H9 (cell line): ENCODE results near the gene AP1S3. TPM values are rescaled to one million over a fixed set of nuclear protein-coding genes. Genes with fewer than 3 reads are reported as not detected.

Experiments
- DNase-seq: peaks from one replicate; pipeline ENCODE4 v3.0.0-alpha.2; 2017
- H2AFZ ChIP-seq: one replicate; pipeline ENCODE4 v1.6.1; 2013; ENCODE audit warnings: mild to moderate bottlenecking, low read length, control low read depth, moderate library complexity
- H2AK5ac ChIP-seq: 2 replicates; pipeline ENCODE4 v1.6.1; 2013; ENCODE audit warnings: low read length, control low read depth, mixed read lengths; ENCODE audit not compliant: insufficient read length
- H2BK120ac ChIP-seq: one replicate; pipeline ENCODE4 v1.6.1; 2013; ENCODE audit warnings: low read depth, mild to moderate bottlenecking, low read length, control low read depth, inconsistent platforms; ENCODE audit not compliant: poor library complexity, severe bottlenecking
- H2BK12ac ChIP-seq: 2 replicates; pipeline ENCODE4 v1.6.1; 2013; ENCODE audit warnings: low read length, control low read depth, mixed read lengths, low read depth; ENCODE audit not compliant: insufficient read length
- H2BK15ac ChIP-seq: 2 replicates; pipeline ENCODE4 v1.6.1; 2013; ENCODE audit warnings: low read depth, low read length, control low read depth
- H2BK20ac ChIP-seq: one replicate; pipeline ENCODE4 v1.6.1; 2013; ENCODE audit warnings: low read depth, mild to moderate bottlenecking, low read length, control low read depth, inconsistent platforms; ENCODE audit not compliant: poor library complexity, severe bottlenecking
- H2BK5ac ChIP-seq: 2 replicates; pipeline ENCODE4 v1.6.1; 2013; ENCODE audit warnings: low read length, control low read depth, mixed read lengths; ENCODE audit not compliant: insufficient read length
- H3K14ac ChIP-seq: 2 replicates; pipeline ENCODE4 v1.6.1; 2013; ENCODE audit warnings: low read length, control low read depth; ENCODE audit not compliant: insufficient read depth
- H3K18ac ChIP-seq: 2 replicates; pipeline ENCODE4 v1.6.1; 2013; ENCODE audit warnings: low read depth, mild to moderate bottlenecking, mixed read lengths, low read length, control low read depth; ENCODE audit not compliant: insufficient read length
- H3K23ac ChIP-seq: 2 replicates; pipeline ENCODE4 v1.6.1; 2013; ENCODE audit warnings: low read length, control low read depth, mixed read lengths, low read depth; ENCODE audit not compliant: insufficient read length
- H3K23me2 ChIP-seq: 2 replicates; pipeline ENCODE4 v1.6.1; 2013; ENCODE audit warnings: low read depth, mild to moderate bottlenecking, mixed read lengths, low read length, control low read depth; ENCODE audit not compliant: insufficient read length, poor library complexity, severe bottlenecking
- H3K27ac ChIP-seq: 2 replicates; pipeline ENCODE4 v1.5.1; 2013; ENCODE audit warnings: low read length, control low read depth, mixed read lengths, low read depth; ENCODE audit not compliant: insufficient read length
- H3K27me3 ChIP-seq: 2 replicates; pipeline ENCODE4 v1.6.1; 2013; ENCODE audit warnings: low read length, control low read depth, inconsistent platforms; ENCODE audit not compliant: insufficient read depth
- H3K4ac ChIP-seq: 2 replicates; pipeline ENCODE4 v1.6.1; 2013; ENCODE audit warnings: low read depth, mild to moderate bottlenecking, control low read depth, inconsistent platforms, low read length, moderate library complexity
- H3K4me1 ChIP-seq: 2 replicates; pipeline ENCODE4 v1.6.1; 2013; ENCODE audit warnings: low read length, control low read depth, inconsistent platforms; ENCODE audit not compliant: insufficient read depth
- H3K4me2 ChIP-seq: 2 replicates; pipeline ENCODE4 v1.6.1; 2013; ENCODE audit warnings: low read length, control low read depth, mixed read lengths; ENCODE audit not compliant: insufficient read length, insufficient read depth
- H3K56ac ChIP-seq: 2 replicates; pipeline ENCODE4 v1.6.1; 2013; ENCODE audit warnings: low read depth, mild to moderate bottlenecking, mixed read lengths, low read length, control low read depth; ENCODE audit not compliant: insufficient read length
- H3K79me1 ChIP-seq: 2 replicates; pipeline ENCODE4 v1.6.1; 2013; ENCODE audit warnings: low read depth, mild to moderate bottlenecking, moderate library complexity, low read length, control low read depth, inconsistent platforms; ENCODE audit not compliant: insufficient read depth, poor library complexity, severe bottlenecking
- H3K79me2 ChIP-seq: 2 replicates; pipeline ENCODE4 v1.6.1; 2013; ENCODE audit warnings: low read length, control low read depth, inconsistent platforms; ENCODE audit not compliant: insufficient read depth
- H3K9ac ChIP-seq: 2 replicates; pipeline ENCODE4 v1.6.1; 2013; ENCODE audit warnings: low read length, control low read depth, mixed read lengths; ENCODE audit not compliant: insufficient read length; ENCODE audit errors: extremely low read depth
- H3K9me3 ChIP-seq: one replicate; pipeline ENCODE4 v1.6.1; 2013; ENCODE audit warnings: low read depth, low read length, inconsistent platforms; ENCODE audit not compliant: control insufficient read depth
- H3T11ph ChIP-seq: one replicate; pipeline ENCODE4 v1.6.1; 2013; ENCODE audit warnings: mild to moderate bottlenecking, low read length, control low read depth, inconsistent platforms
- H4K20me1 ChIP-seq: one replicate; pipeline ENCODE4 v1.6.1; 2013; ENCODE audit not compliant: control insufficient read depth, insufficient read length, insufficient read depth
- H4K5ac ChIP-seq: 2 replicates; pipeline ENCODE4 v1.6.1; 2013; ENCODE audit warnings: low read depth, mild to moderate bottlenecking, mixed read lengths, low read length, control low read depth; ENCODE audit not compliant: insufficient read length
- H4K8ac ChIP-seq: replicated peaks from 2 replicates; pipeline ENCODE4 v1.6.1; 2013; ENCODE audit warnings: low read length, control low read depth, mixed read lengths, low read depth; ENCODE audit not compliant: insufficient read length
- H4K91ac ChIP-seq: 2 replicates; pipeline ENCODE4 v1.6.1; 2013; ENCODE audit warnings: low read depth, mild to moderate bottlenecking, moderate library complexity, mixed read lengths, low read length, control low read depth; ENCODE audit not compliant: insufficient read length
- H3K27ac Mint-ChIP-seq, 3 experiments: 2 replicates in 2 of 3; 3 replicates in 1 of 3; pipeline ENCODE4 v1.8.0; 2020 to 2021; ENCODE audit warnings: mixed read lengths in 3 of 3, mild to moderate bottlenecking in 1 of 3, moderate library complexity in 1 of 3
- H3K27me3 Mint-ChIP-seq: 2 replicates; pipeline ENCODE4 v1.8.0; 2021; ENCODE audit warnings: low read depth, mild to moderate bottlenecking, moderate library complexity, mixed read lengths
- H3K36me3 Mint-ChIP-seq, 3 experiments: 2 replicates in 2 of 3; 3 replicates in 1 of 3; pipeline ENCODE4 v1.8.0; 2020 to 2021; ENCODE audit warnings: low read depth in 3 of 3, mixed read lengths in 3 of 3; ENCODE audit not compliant: insufficient read depth in 1 of 3
- H3K4me1 Mint-ChIP-seq, 2 experiments: 2 replicates each; pipeline ENCODE4 v1.8.0; 2020; ENCODE audit warnings: mixed read lengths in 2 of 2
- H3K4me3 Mint-ChIP-seq, 2 experiments: 2 replicates in 1 of 2; 3 replicates in 1 of 2; pipeline ENCODE4 v1.8.0; 2020 to 2021; ENCODE audit warnings: mild to moderate bottlenecking in 2 of 2, mixed read lengths in 2 of 2, moderate library complexity in 1 of 2
- H3K9me3 Mint-ChIP-seq, 2 experiments: 2 replicates in 1 of 2; 3 replicates in 1 of 2; pipeline ENCODE4 v1.8.0; 2020; ENCODE audit warnings: mild to moderate bottlenecking in 2 of 2, mixed read lengths in 2 of 2, moderate library complexity in 1 of 2
- CTCF ChIP-seq: fragments of 200-600 bp; sonication (generic); conservative IDR thresholded peaks from 3 replicates; pipeline ENCODE4 v1.8.0; 2021; ENCODE audit warnings: antibody characterized with exemption, mild to moderate bottlenecking
- WGBS: extraction: QIAGEN DNeasy Blood & Tissue Kit; methylation state at CpG from one replicate; pipeline ENCODE4 v1.1.7; 2013; ENCODE audit warnings: missing lambda C conversion rate, low lambda C conversion rate, mixed read lengths; ENCODE audit not compliant: insufficient read length; ENCODE audit errors: extremely low coverage; 5-methylcytosine and 5-hydroxymethylcytosine counted together
- total RNA-seq: library from RNA; stranded (reverse); gene quantifications from 2 replicates; pipeline ENCODE4 v1.2.1, GENCODE V29; 2021

The AP1S3 gene
- total RNA-seq, 1 experiment from 2014 or later = 8.7 TPM

GRCh38 chr2:223865124-223865523 is 27.7 kb upstream of the AP1S3 start:
- H3K4me3 Mint-ChIP-seq = no peak overlapping the region
- no peaks in the 10 kb centered on the region for H3K23me2 ChIP-seq
- TF ChIP-seq CTCF = no peak
- H3K4me1 Mint-ChIP-seq = peaks cover 0 to 4% of the 10 kb centered on the region in 2 experiments; a peak in 2 of 4 replicates
- H3K27ac Mint-ChIP-seq = no peak overlapping the region
- no peak overlapping the region for H2BK20ac ChIP-seq
- H3K4me2 ChIP-seq = no peak overlapping the region
- WGBS = no CpG with 5 or more reads among the region's 4 CpGs
- H2BK120ac ChIP-seq = no peak overlapping the region
- H3K18ac ChIP-seq = no peak overlapping the region
- no peaks in the 10 kb centered on the region for H3K4me1 ChIP-seq
- H3K79me2 ChIP-seq = no peaks in the 10 kb centered on the region
- no peaks in the 10 kb centered on the region for H3K9me3 ChIP-seq
- H3K9me3 Mint-ChIP-seq = no peaks in the 10 kb centered on the region
- no peak overlapping the region for H4K5ac ChIP-seq
- no peak overlapping the region for H3K4ac ChIP-seq
- H2AFZ ChIP-seq = no peak overlapping the region
- no peak overlapping the region for H3K23ac ChIP-seq
- peaks cover 0 to 2% (median 0%) of the 10 kb centered on the region in 3 experiments; a peak in 2 of 7 replicates for H3K36me3 Mint-ChIP-seq
- H4K8ac ChIP-seq = no peak overlapping the region
- no peaks in the 10 kb centered on the region for H3K27me3 ChIP-seq
- H3K27me3 Mint-ChIP-seq = no peaks in the 10 kb centered on the region
- no peak overlapping the region for H2AK5ac ChIP-seq
- no peaks in the 10 kb centered on the region for H4K20me1 ChIP-seq
- no peak overlapping the region for H4K91ac ChIP-seq
- no peak overlapping the region for H2BK5ac ChIP-seq
- H2BK15ac ChIP-seq = no peak overlapping the region
- no peak overlapping the region for H3K14ac ChIP-seq
- H3K27ac ChIP-seq = no peak overlapping the region
- H3T11ph ChIP-seq = no peak overlapping the region
- H3K79me1 ChIP-seq = no peaks in the 10 kb centered on the region
- H3K56ac ChIP-seq = no peak overlapping the region
- no peak overlapping the region for H2BK12ac ChIP-seq
- H3K9ac ChIP-seq = no peak overlapping the region
- no peak for DNase-seq
